IgD-negative memory B cell (primary cell): ENCODE measurements around the gene CAMK2A. TPM values are rescaled to one million over a fixed set of nuclear protein-coding genes. Genes with fewer than 3 reads are reported as not detected.

ENCODE experiments used
- H3K27ac Mint-ChIP-seq, 3 donors: one replicate each; pipeline ENCODE4 v1.8.0; 2020 to 2022; ENCODE audit warnings: mild to moderate bottlenecking in 3 of 3, mixed read lengths in 3 of 3, moderate library complexity in 1 of 3
- H3K27me3 Mint-ChIP-seq: one replicate; pipeline ENCODE4 v1.8.0; 2021; ENCODE audit warnings: mixed read lengths
- H3K36me3 Mint-ChIP-seq: one replicate; pipeline ENCODE4 v1.8.0; 2020; ENCODE audit warnings: mild to moderate bottlenecking, mixed read lengths
- H3K4me1 Mint-ChIP-seq, 3 donors: one replicate each; pipeline ENCODE4 v1.8.0; 2020 to 2022; ENCODE audit warnings: mixed read lengths in 3 of 3, mild to moderate bottlenecking in 1 of 3
- H3K4me3 Mint-ChIP-seq, 4 donors: one replicate each; pipeline ENCODE4 v1.8.0; 2020 to 2022; ENCODE audit warnings: mild to moderate bottlenecking in 4 of 4, mixed read lengths in 4 of 4, moderate library complexity in 3 of 4
- H3K9me3 Mint-ChIP-seq, 3 donors: one replicate each; pipeline ENCODE4 v1.8.0; 2020 to 2021; ENCODE audit warnings: mixed read lengths in 3 of 3, mild to moderate bottlenecking in 1 of 3
- polyA plus RNA-seq: library from polyadenylated mRNA; unstranded; fragments of 300-500 nt; fragmentation: Illumina TruSeq; gene quantifications from one replicate; pipeline ENCODE4 v1.2.3, GENCODE V29; 2021

Gene CAMK2A
- polyA plus RNA-seq, 1 donor from 2014 or later, result not detected

GRCh38 chr5:150298701-150299451 lies 9.3 kb upstream of the CAMK2A start:
- Mint-ChIP-seq H3K4me3 (no peak overlapping the region), H3K4me1 (peaks cover 0 to 4% (median 4%) of the 10 kb centered on the region in 3 donors), H3K27me3 (peaks cover 23% of the 10 kb centered on the region), H3K36me3 (peaks cover 2% of the 10 kb centered on the region), H3K9me3 (no peaks in the 10 kb centered on the region), H3K27ac (no peak overlapping the region)

GRCh38 chr5:150297934-150298595 lies 8.5 kb upstream of the CAMK2A start:
- Mint-ChIP-seq H3K4me1 (peaks cover 0 to 4% (median 4%) of the 10 kb centered on the region in 3 donors), H3K4me3 (no peak overlapping the region), H3K36me3 (peaks cover 2% of the 10 kb centered on the region), H3K27me3 (peaks cover 20% of the 10 kb centered on the region), H3K9me3 (no peaks in the 10 kb centered on the region), H3K27ac (no peak overlapping the region)

GRCh38 chr5:150297236-150297890 lies 7.8 kb upstream of the CAMK2A start:
- peaks cover 19% of the 10 kb centered on the region for H3K27me3 Mint-ChIP-seq
- peaks cover 0 to 4% (median 4%) of the 10 kb centered on the region in 3 donors for H3K4me1 Mint-ChIP-seq

GRCh38 chr5:150296496-150296895 lies 6.9 kb upstream of the CAMK2A start:
- Mint-ChIP-seq H3K9me3 (no peaks in the 10 kb centered on the region), H3K4me3 (no peak overlapping the region), H3K4me1 (peaks cover 0 to 2% (median 1%) of the 10 kb centered on the region in 3 donors), H3K36me3 (no peaks in the 10 kb centered on the region), H3K27ac (no peak overlapping the region), H3K27me3 (peaks cover 14% of the 10 kb centered on the region)

More at GRCh38 chr5:150297236-150297890, 7.8 kb upstream of the CAMK2A start:
- Mint-ChIP-seq H3K9me3 (no peaks in the 10 kb centered on the region), H3K27ac (no peak overlapping the region), H3K36me3 (peaks cover 2% of the 10 kb centered on the region), H3K4me3 (no peak overlapping the region)

- Mint-ChIP-seq H3K9me3 (no peaks in the 10 kb centered on the region), H3K4me1 (peaks cover 0 to 2% (median 0%) of the 10 kb centered on the region in 3 donors), H3K27ac (no peak overlapping the region), H3K27me3 (peaks cover 10% of the 10 kb centered on the region), H3K4me3 (no peak overlapping the region), H3K36me3 (no peaks in the 10 kb centered on the region)
These were observed 6.3 kb upstream of the CAMK2A start for GRCh38 chr5:150295741-150296486.

GRCh38 chr5:150295172-150295634 lies 5.6 kb upstream of the CAMK2A start:
- peaks cover 0 to 2% (median 0%) of the 10 kb centered on the region in 3 donors for H3K4me1 Mint-ChIP-seq
- H3K27ac Mint-ChIP-seq, result no peak overlapping the region
- no peaks in the 10 kb centered on the region for H3K36me3 Mint-ChIP-seq
- no peaks in the 10 kb centered on the region for H3K9me3 Mint-ChIP-seq
- H3K4me3 Mint-ChIP-seq, result no peak overlapping the region
- peaks cover 10% of the 10 kb centered on the region for H3K27me3 Mint-ChIP-seq

GRCh38 chr5:150294551-150295071 lies 5.0 kb upstream of the CAMK2A start:
- Mint-ChIP-seq H3K4me3 (no peak overlapping the region), H3K36me3 (no peaks in the 10 kb centered on the region), H3K9me3 (no peaks in the 10 kb centered on the region), H3K4me1 (peaks cover 0 to 2% (median 0%) of the 10 kb centered on the region in 3 donors), H3K27me3 (peaks cover 6% of the 10 kb centered on the region), H3K27ac (no peak overlapping the region)

GRCh38 chr5:150293091-150293941 lies 3.7 kb upstream of the CAMK2A start:
- Mint-ChIP-seq H3K4me1 (peaks cover 0 to 2% (median 0%) of the 10 kb centered on the region in 3 donors), H3K9me3 (no peaks in the 10 kb centered on the region), H3K4me3 (no peak overlapping the region), H3K27ac (no peak overlapping the region), H3K27me3 (peaks cover 4% of the 10 kb centered on the region), H3K36me3 (no peaks in the 10 kb centered on the region)

GRCh38 chr5:150291388-150292385 lies 2.1 kb upstream of the CAMK2A start:
- Mint-ChIP-seq H3K36me3 (no peaks in the 10 kb centered on the region), H3K4me1 (peaks cover 0 to 2% (median 0%) of the 10 kb centered on the region in 3 donors), H3K27ac (no peak overlapping the region), H3K27me3 (peaks cover 4% of the 10 kb centered on the region), H3K9me3 (no peaks in the 10 kb centered on the region), H3K4me3 (no peak overlapping the region)

GRCh38 chr5:150288791-150289190 lies 782 bp downstream of the CAMK2A start:
- no peak overlapping the region for H3K27ac Mint-ChIP-seq
- no peaks in the 10 kb centered on the region for H3K36me3 Mint-ChIP-seq
- H3K9me3 Mint-ChIP-seq, result no peaks in the 10 kb centered on the region
- H3K4me3 Mint-ChIP-seq, result no peak overlapping the region
- no peaks in the 10 kb centered on the region for H3K4me1 Mint-ChIP-seq
- peaks cover 4% of the 10 kb centered on the region for H3K27me3 Mint-ChIP-seq

- Mint-ChIP-seq H3K27me3 (peaks cover 4% of the 10 kb centered on the region), H3K4me3 (no peak overlapping the region), H3K9me3 (no peaks in the 10 kb centered on the region), H3K4me1 (no peaks in the 10 kb centered on the region), H3K36me3 (no peaks in the 10 kb centered on the region), H3K27ac (no peak overlapping the region)
These were observed 1.2 kb downstream of the CAMK2A start for GRCh38 chr5:150288361-150288760.

- Mint-ChIP-seq H3K4me1 (no peaks in the 10 kb centered on the region), H3K27me3 (peaks cover 5% of the 10 kb centered on the region), H3K36me3 (no peaks in the 10 kb centered on the region), H3K27ac (no peak overlapping the region), H3K9me3 (no peaks in the 10 kb centered on the region), H3K4me3 (no peak overlapping the region)
These were observed 2.8 kb downstream of the CAMK2A start for GRCh38 chr5:150286820-150287219.

GRCh38 chr5:150285114-150285513 lies 4.5 kb downstream of the CAMK2A start:
- Mint-ChIP-seq H3K27ac (no peak overlapping the region), H3K27me3 (peaks cover 5% of the 10 kb centered on the region), H3K36me3 (no peaks in the 10 kb centered on the region), H3K9me3 (no peaks in the 10 kb centered on the region), H3K4me1 (no peaks in the 10 kb centered on the region), H3K4me3 (no peak overlapping the region)
